ENCODE measurements around the gene CDS2. TPM values are rescaled to one million over a fixed set of nuclear protein-coding genes. Genes with fewer than 3 reads are reported as not detected.

The CDS2 gene
- total and polyA plus RNA-seq, 2 of the 13 experiments (the other 11 are each of a cell fraction or from before 2014, with no cell fraction given), result 81.3 to 153 TPM

DNA sequence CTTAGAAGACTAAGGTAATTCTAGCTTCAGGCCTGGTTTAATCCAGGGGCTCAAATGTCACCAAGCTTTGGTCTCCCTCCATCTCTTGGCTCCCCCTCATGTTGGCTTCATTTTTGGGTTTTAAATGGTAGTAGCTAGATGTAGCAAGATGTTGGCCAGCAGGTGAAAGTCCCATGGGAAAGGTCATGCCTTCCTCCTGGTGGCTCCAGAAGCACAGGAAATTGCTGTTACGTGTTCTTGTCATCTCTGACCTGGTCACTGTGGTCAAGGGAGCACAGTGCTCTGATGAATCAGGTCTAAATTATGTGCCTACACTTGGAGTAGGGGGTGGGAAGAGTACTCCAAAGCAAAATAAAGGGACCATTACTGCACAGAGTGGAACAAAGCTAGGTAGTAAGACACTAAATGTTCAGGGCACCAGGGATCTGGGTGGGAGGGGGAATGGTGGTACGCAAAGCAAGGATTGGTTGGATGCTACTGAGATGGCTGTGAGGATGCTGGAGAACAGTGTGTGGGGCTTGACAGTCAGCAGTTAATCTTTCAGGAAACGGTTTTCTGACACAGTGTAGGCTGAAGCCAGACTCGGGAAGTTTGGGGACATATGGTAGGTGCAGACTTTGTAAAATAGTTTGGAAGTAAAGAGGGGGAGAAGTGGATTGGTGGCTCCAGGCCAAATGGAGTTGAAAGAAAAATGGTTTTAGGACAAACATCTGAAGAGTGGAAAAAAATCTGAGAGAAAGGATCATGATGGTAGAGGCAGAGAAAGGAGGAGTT lies 30.1 kb downstream of the CDS2 start (continued):
- TF ChIP-seq, protein P1, sequence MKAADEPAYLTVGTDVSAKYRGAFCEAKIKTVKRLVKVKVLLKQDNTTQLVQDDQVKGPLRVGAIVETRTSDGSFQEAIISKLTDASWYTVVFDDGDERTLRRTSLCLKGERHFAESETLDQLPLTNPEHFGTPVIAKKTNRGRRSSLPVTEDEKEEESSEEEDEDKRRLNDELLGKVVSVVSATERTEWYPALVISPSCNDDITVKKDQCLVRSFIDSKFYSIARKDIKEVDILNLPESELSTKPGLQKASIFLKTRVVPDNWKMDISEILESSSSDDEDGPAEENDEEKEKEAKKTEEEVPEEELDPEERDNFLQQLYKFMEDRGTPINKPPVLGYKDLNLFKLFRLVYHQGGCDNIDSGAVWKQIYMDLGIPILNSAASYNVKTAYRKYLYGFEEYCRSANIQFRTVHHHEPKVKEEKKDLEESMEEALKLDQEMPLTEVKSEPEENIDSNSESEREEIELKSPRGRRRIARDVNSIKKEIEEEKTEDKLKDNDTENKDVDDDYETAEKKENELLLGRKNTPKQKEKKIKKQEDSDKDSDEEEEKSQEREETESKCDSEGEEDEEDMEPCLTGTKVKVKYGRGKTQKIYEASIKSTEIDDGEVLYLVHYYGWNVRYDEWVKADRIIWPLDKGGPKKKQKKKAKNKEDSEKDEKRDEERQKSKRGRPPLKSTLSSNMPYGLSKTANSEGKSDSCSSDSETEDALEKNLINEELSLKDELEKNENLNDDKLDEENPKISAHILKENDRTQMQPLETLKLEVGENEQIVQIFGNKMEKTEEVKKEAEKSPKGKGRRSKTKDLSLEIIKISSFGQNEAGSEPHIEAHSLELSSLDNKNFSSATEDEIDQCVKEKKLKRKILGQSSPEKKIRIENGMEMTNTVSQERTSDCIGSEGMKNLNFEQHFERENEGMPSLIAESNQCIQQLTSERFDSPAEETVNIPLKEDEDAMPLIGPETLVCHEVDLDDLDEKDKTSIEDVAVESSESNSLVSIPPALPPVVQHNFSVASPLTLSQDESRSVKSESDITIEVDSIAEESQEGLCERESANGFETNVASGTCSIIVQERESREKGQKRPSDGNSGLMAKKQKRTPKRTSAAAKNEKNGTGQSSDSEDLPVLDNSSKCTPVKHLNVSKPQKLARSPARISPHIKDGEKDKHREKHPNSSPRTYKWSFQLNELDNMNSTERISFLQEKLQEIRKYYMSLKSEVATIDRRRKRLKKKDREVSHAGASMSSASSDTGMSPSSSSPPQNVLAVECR (CRISPR knock-in tag; IDR thresholded peaks at IDR 0.05; ENCODE audit: borderline replicate concordance), result peak; percentile 24; the same call in 1 of the 2 replicates
- TF ChIP-seq JDP2 (CRISPR knock-in tag; IDR thresholded peaks at IDR 0.05; ENCODE audit: borderline replicate concordance) (no peak), CAMTA2 (CRISPR knock-in tag; IDR thresholded peaks at IDR 0.05; ENCODE audit: borderline replicate concordance) (no peak), DPF2 (CRISPR knock-in tag; IDR thresholded peaks at IDR 0.05; ENCODE audit: borderline replicate concordance, low read depth) (peak; percentile 38; the same call in 1 of the 2 replicates), CREB1 (IDR thresholded peaks at IDR 0.05) (peak; percentile 45; the same call in 1 of the 2 replicates), CREB1 (CRISPR knock-in tag; IDR thresholded peaks at IDR 0.05) (no peak), SNAPC4 (CRISPR knock-in tag; IDR thresholded peaks at IDR 0.05) (no peak), ZNF460 (CRISPR knock-in tag; IDR thresholded peaks at IDR 0.05; ENCODE audit: borderline replicate concordance) (no peak), ZSCAN29 (CRISPR knock-in tag; conservative IDR thresholded peaks at IDR 0.05) (0 out of 2 replicates have a peak, but pooled peaks have one; percentile 68), ZMYM2 (CRISPR knock-in tag; IDR thresholded peaks at IDR 0.05) (peak; percentile 61; the same call in 1 of the 2 replicates), ZNF263 (CRISPR knock-in tag; IDR thresholded peaks at IDR 0.05) (peak; percentile 90), FLYWCH1 (CRISPR knock-in tag; IDR thresholded peaks at IDR 0.05) (no peak), ZNF7 (CRISPR knock-in tag; IDR thresholded peaks at IDR 0.05) (peak; percentile 95), ZNF720 (CRISPR knock-in tag; IDR thresholded peaks at IDR 0.05) (no peak)
- TF ChIP-seq, protein P2, sequence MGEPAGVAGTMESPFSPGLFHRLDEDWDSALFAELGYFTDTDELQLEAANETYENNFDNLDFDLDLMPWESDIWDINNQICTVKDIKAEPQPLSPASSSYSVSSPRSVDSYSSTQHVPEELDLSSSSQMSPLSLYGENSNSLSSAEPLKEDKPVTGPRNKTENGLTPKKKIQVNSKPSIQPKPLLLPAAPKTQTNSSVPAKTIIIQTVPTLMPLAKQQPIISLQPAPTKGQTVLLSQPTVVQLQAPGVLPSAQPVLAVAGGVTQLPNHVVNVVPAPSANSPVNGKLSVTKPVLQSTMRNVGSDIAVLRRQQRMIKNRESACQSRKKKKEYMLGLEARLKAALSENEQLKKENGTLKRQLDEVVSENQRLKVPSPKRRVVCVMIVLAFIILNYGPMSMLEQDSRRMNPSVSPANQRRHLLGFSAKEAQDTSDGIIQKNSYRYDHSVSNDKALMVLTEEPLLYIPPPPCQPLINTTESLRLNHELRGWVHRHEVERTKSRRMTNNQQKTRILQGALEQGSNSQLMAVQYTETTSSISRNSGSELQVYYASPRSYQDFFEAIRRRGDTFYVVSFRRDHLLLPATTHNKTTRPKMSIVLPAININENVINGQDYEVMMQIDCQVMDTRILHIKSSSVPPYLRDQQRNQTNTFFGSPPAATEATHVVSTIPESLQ (CRISPR knock-in tag; conservative IDR thresholded peaks at IDR 0.05), result no peak
- TF ChIP-seq, protein P3, sequence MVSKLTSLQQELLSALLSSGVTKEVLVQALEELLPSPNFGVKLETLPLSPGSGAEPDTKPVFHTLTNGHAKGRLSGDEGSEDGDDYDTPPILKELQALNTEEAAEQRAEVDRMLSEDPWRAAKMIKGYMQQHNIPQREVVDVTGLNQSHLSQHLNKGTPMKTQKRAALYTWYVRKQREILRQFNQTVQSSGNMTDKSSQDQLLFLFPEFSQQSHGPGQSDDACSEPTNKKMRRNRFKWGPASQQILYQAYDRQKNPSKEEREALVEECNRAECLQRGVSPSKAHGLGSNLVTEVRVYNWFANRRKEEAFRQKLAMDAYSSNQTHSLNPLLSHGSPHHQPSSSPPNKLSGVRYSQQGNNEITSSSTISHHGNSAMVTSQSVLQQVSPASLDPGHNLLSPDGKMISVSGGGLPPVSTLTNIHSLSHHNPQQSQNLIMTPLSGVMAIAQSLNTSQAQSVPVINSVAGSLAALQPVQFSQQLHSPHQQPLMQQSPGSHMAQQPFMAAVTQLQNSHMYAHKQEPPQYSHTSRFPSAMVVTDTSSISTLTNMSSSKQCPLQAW (CRISPR knock-in tag; IDR thresholded peaks at IDR 0.05), result peak; percentile 81; the same call in 1 of the 2 replicates

Measured in HepG2 (cell line).